GM23248 (cell line): Measurements from ENCODE around the gene CTSK. TPM values are rescaled to one million over a fixed set of nuclear protein-coding genes. Genes with fewer than 3 reads are reported as not detected.

ENCODE experiments used
- DNase-seq: peaks from one replicate; pipeline ENCODE4 v3.0.0-alpha.2; 2015
- H2AFZ ChIP-seq: fragments of 200-600 bp; sonication (generic); 2 replicates; pipeline ENCODE4 v1.6.1; 2016; ENCODE audit warnings: antibody characterized with exemption
- H3F3A ChIP-seq: fragments of 200-600 bp; sonication (generic); 2 replicates; pipeline ENCODE4 v1.6.1; 2016; ENCODE audit warnings: mild to moderate bottlenecking, antibody characterized with exemption, mixed run types; ENCODE audit not compliant: insufficient read depth
- H3K27ac ChIP-seq: fragments of 200-600 bp; sonication (generic); 2 replicates; pipeline ENCODE4 v1.5.1; 2016; ENCODE audit warnings: mild to moderate bottlenecking
- H3K27me3 ChIP-seq: fragments of 200-600 bp; sonication (generic); replicated peaks from 2 replicates; pipeline ENCODE4 v1.6.1; 2016; ENCODE audit warnings: mild to moderate bottlenecking; ENCODE audit not compliant: insufficient read depth
- H3K36me3 ChIP-seq: fragments of 200-600 bp; sonication (generic); 2 replicates; pipeline ENCODE4 v1.6.1; 2016; ENCODE audit warnings: low read depth, mild to moderate bottlenecking
- H3K4me1 ChIP-seq: fragments of 200-600 bp; sonication (generic); 2 replicates; pipeline ENCODE4 v1.6.1; 2016; ENCODE audit warnings: mild to moderate bottlenecking; ENCODE audit not compliant: insufficient read depth
- H3K4me2 ChIP-seq: fragments of 200-600 bp; sonication (generic); one replicate; pipeline ENCODE4 v1.6.1; 2016; ENCODE audit warnings: mild to moderate bottlenecking; ENCODE audit not compliant: unreplicated experiment
- H3K4me3 ChIP-seq: fragments of 200-600 bp; sonication (generic); 2 replicates; pipeline ENCODE4 v1.5.1; 2016; ENCODE audit warnings: mild to moderate bottlenecking
- H3K79me2 ChIP-seq: fragments of 200-600 bp; sonication (generic); 2 replicates; pipeline ENCODE4 v1.6.1; 2016; ENCODE audit warnings: mild to moderate bottlenecking; ENCODE audit not compliant: insufficient read depth
- H3K9ac ChIP-seq: fragments of 200-600 bp; sonication (generic); 2 replicates; pipeline ENCODE4 v1.6.1; 2016; ENCODE audit warnings: mild to moderate bottlenecking
- H3K9me2 ChIP-seq: fragments of 200-600 bp; sonication (generic); 2 replicates; pipeline ENCODE4 v1.6.1; 2016; ENCODE audit warnings: mixed run types, mild to moderate bottlenecking, moderate library complexity; ENCODE audit not compliant: insufficient read depth
- H3K9me3 ChIP-seq: fragments of 200-600 bp; sonication (generic); one replicate; pipeline ENCODE4 v1.6.1; 2017; ENCODE audit warnings: low read depth
- H4K20me1 ChIP-seq: fragments of 200-600 bp; sonication (generic); 2 replicates; pipeline ENCODE4 v1.6.0; 2016; ENCODE audit not compliant: insufficient read depth
- EZH2 ChIP-seq: fragments of 200-600 bp; sonication (generic); IDR thresholded peaks from 2 replicates; pipeline ENCODE4 v1.6.1; 2018; ENCODE audit warnings: antibody characterized with exemption, mild to moderate bottlenecking; ENCODE audit not compliant: insufficient read depth, poor library complexity, severe bottlenecking
- EZH2phosphoT487 ChIP-seq: fragments of 200-600 bp; sonication (generic); IDR thresholded peaks from 2 replicates; pipeline ENCODE4 v1.6.1; 2018; ENCODE audit warnings: antibody characterized with exemption, moderate library complexity, mild to moderate bottlenecking, low read depth; ENCODE audit not compliant: insufficient read depth
- WGBS, 2 experiments: methylation state at CpG; one replicate each; pipeline ENCODE4 v1.1.6; 2015 to 2017; ENCODE audit warnings: low lambda C conversion rate in 2 of 2, low coverage in 1 of 2; ENCODE audit errors: missing lambda C conversion rate in 2 of 2; 5-methylcytosine and 5-hydroxymethylcytosine counted together
- in situ Hi-C: fragments of 300-500 bp; cut with MboI; formaldehyde crosslinking; loops from 2 replicates; pipeline ENCODE4 v1.15.0; 2020
- polyA plus RNA-seq: library from polyadenylated mRNA; unstranded; fragments of >200 nt; fragmentation: Nextera tagmentation; extraction: Ambion mirVana; gene quantifications from 2 replicates; pipeline ENCODE4 v1.2.1, GENCODE V29; 2016
- small RNA-seq: library from RNA; depleted of rRNA; stranded (forward); fragments of <200 nt; gene quantifications from one replicate; pipeline ENCODE3, GENCODE V24; 2014; ENCODE audit warnings: low read depth, low replicate concordance
- total RNA-seq: library from RNA; depleted of rRNA; stranded (reverse); fragments of >200 nt; shearing (Covaris generic); gene quantifications from 2 replicates; pipeline ENCODE4 v1.2.3, GENCODE V29; 2014; rRNA removed

The CTSK gene
- total and polyA plus RNA-seq, 2 experiments from 2014 or later: 81.4 to 90.9 TPM

DNA sequence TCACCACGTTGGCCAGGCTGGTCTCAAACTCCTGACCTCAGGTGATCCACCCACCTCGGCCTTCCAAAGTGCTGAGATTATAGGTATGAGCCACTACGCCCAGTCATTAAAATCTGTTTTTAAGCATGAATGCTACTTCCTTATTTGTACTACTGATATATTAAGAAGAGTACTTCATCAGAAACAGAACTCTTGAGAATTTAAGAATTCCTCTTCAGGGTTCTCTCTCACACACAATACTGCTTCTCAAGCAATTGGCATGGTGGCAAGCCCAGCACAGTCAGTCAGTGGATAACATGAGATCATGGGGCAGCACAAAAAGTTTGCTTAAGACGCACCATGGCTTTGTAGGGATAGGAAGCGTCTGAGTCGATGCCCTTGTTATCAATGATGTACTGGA lies 56.6 kb downstream of the CTSK start:
- Histone ChIP-seq H3K9me3 (no peaks in the 10 kb centered on the region), H4K20me1 (no peaks in the 10 kb centered on the region), H3K4me1 (no peaks in the 10 kb centered on the region), H3K36me3 (no peaks in the 10 kb centered on the region), H3K4me3 (no peak overlapping the region), H3K9ac (no peak overlapping the region), H3F3A (no peaks in the 10 kb centered on the region), H3K27ac (no peak overlapping the region), H3K4me2 (no peak overlapping the region), H3K27me3 (no peaks in the 10 kb centered on the region), H3K9me2 (no peaks in the 10 kb centered on the region), H2AFZ (no peak overlapping the region), H3K79me2 (no peaks in the 10 kb centered on the region)
- no peak for TF ChIP-seq EZH2
- TF ChIP-seq EZH2phosphoT487: no peak
- DNase-seq: no peak
- 84% methylated on average over 6 of the region's 6 CpGs for WGBS, 2 experiments
- in situ Hi-C loops: no loop called here

DNA sequence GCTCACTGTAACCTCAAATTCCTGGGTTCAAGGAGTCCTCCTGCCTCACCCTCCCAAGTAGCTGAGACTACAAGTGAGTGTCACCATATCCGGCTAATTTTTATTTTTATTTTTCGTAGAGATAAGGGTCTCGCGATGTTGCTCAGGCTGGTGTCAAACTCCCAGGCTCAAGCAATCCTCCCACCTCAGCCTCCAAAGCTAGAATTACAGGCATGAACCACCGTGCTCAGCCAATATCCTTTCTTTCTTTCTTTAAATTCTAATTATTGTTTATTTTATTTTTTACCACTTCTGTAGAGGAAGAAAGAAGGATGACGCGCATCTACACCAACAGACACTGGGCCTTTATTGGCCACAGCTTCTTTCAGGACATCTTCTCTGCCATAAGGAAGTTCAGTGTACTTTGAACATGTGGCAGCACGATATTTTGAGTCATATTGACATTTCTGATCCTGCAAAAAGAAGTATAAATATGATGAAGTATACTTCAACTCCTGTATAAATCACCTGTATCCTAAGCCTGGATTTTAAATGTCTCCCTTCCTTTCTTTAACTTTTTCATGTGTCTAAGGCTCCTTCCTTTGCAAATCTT lies 58.2 kb downstream of the CTSK start:
- H3K9me3 ChIP-seq: no peaks in the 10 kb centered on the region
- no peaks in the 10 kb centered on the region for H3K79me2 ChIP-seq
- H3K4me3 ChIP-seq: no peak overlapping the region
- H3K27me3 ChIP-seq: no peaks in the 10 kb centered on the region
- in situ Hi-C loops: no loop called here
- no peak for TF ChIP-seq EZH2phosphoT487
- no peak for TF ChIP-seq EZH2
- 88 to 95% methylated on average over 8 of the region's 8 CpGs for WGBS, 2 experiments
- H3K9me2 ChIP-seq: no peaks in the 10 kb centered on the region
- H3K9ac ChIP-seq: no peak overlapping the region
- H4K20me1 ChIP-seq: no peaks in the 10 kb centered on the region
- H3F3A ChIP-seq: no peaks in the 10 kb centered on the region
- H3K27ac ChIP-seq: no peak overlapping the region
- no peak for DNase-seq
- no peaks in the 10 kb centered on the region for H3K4me1 ChIP-seq
- no peak overlapping the region for H2AFZ ChIP-seq
- H3K4me2 ChIP-seq: no peak overlapping the region
- no peaks in the 10 kb centered on the region for H3K36me3 ChIP-seq

DNA sequence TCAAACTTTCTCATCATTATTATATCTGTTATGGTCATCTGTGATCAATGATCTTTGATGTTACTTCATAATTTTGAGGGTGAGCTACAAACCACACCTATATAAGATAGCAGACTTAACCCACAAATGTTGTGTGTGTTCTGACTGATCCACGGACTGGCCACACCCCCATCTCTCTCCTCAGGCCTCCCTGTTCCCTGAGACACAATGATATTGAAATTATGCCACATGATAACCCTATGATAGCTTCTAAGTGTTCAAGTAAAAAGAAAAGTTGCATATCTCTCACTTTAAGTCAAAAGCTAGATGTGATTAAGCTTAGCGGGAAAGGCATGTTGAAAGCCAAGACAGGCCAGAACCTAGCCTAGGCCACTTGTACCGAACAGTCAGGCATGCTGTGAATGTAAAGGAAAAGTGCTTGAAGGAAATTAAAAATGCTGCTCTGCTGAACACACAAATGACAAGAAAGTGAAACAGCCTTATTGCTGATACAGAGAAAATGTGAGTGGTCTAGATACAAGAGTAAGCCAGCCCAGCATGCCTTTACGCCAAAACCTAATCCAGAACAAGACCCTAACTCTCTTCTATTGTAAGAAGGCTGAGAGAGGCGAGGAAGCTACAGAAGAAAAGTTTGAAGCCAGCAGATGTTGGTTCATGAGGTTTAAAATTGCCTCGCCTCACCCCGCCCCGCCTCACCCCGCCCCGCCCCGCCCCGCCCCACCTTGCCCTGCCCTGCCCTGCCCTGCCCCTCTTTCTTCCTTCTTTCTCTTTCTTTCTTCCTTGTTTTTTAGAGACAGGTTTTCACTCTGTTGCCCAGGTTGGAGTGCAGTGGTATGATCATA lies 59.0 kb downstream of the CTSK start:
- Histone ChIP-seq H3F3A (no peaks in the 10 kb centered on the region), H4K20me1 (no peaks in the 10 kb centered on the region), H3K4me3 (no peak overlapping the region), H3K9me2 (no peaks in the 10 kb centered on the region), H3K79me2 (no peaks in the 10 kb centered on the region), H3K4me2 (no peak overlapping the region), H3K9ac (no peak overlapping the region), H3K27ac (no peak overlapping the region), H3K27me3 (no peaks in the 10 kb centered on the region), H3K36me3 (no peaks in the 10 kb centered on the region), H3K4me1 (no peaks in the 10 kb centered on the region), H3K9me3 (no peaks in the 10 kb centered on the region), H2AFZ (no peak overlapping the region)
- WGBS, 2 experiments: 86 to 92% methylated on average over 5 to 12 of the region's 12 CpGs
- TF ChIP-seq EZH2 (no peak), EZH2phosphoT487 (no peak)
- in situ Hi-C loops: no loop called here
- no peak for DNase-seq

Small RNA genes lying within 50 kb of the gene (small RNA-seq; reads per million reads assigned to genes)
- gene RNU6-1309P: not detected

Other genes with a start within 250 kb of the CTSK start
- 307 and 310 TPM in 2 replicates for gene MCL1, start 228.7 kb downstream of the CTSK start, total RNA-seq
- 79.0 and 84.7 TPM in 2 replicates for gene MCL1, start 228.7 kb downstream of the CTSK start, polyA plus RNA-seq
- gene ENSA, start 178.6 kb downstream of the CTSK start, total RNA-seq: 47.4 and 54.3 TPM in 2 replicates
- 44.4 and 51.1 TPM in 2 replicates for gene ENSA, start 178.6 kb downstream of the CTSK start, polyA plus RNA-seq
- gene GOLPH3L, start 111.1 kb downstream of the CTSK start, total RNA-seq: 8.6 and 8.8 TPM in 2 replicates
- 23.2 and 23.9 TPM in 2 replicates for gene GOLPH3L, start 111.1 kb downstream of the CTSK start, polyA plus RNA-seq
- gene HORMAD1, start 87.4 kb downstream of the CTSK start, total RNA-seq: not detected in 2 replicates
- gene HORMAD1, start 87.4 kb downstream of the CTSK start, polyA plus RNA-seq: not detected in 2 replicates
- gene CTSS, start 42.5 kb downstream of the CTSK start, total RNA-seq: 0.38 and 2.5 TPM in 2 replicates
- 0.23 and 1.0 TPM in 2 replicates for gene CTSS, start 42.5 kb downstream of the CTSK start, polyA plus RNA-seq
- gene ARNT, start 68.3 kb upstream of the CTSK start, total RNA-seq: 31.0 and 34.7 TPM in 2 replicates
- gene ARNT, start 68.3 kb upstream of the CTSK start, polyA plus RNA-seq: 30.9 and 32.8 TPM in 2 replicates
- not detected in 2 replicates for gene CTXND2, start 78.9 kb upstream of the CTSK start, total RNA-seq
- gene CTXND2, start 78.9 kb upstream of the CTSK start, polyA plus RNA-seq: not detected in 2 replicates
- gene SETDB1, start 118.1 kb upstream of the CTSK start, total RNA-seq: 21.4 and 30.2 TPM in 2 replicates
- 9.7 and 10.2 TPM in 2 replicates for gene SETDB1, start 118.1 kb upstream of the CTSK start, polyA plus RNA-seq
- 124 and 148 TPM in 2 replicates for gene CERS2, start 166.6 kb upstream of the CTSK start, total RNA-seq
- 201 and 202 TPM in 2 replicates for gene CERS2, start 166.6 kb upstream of the CTSK start, polyA plus RNA-seq
- not detected in 2 replicates for gene ANXA9, start 174.0 kb upstream of the CTSK start, total RNA-seq
- 0.16 and 0.26 TPM in 2 replicates for gene ANXA9, start 174.0 kb upstream of the CTSK start, polyA plus RNA-seq
- gene MINDY1, start 198.6 kb upstream of the CTSK start, total RNA-seq: 7.7 and 9.1 TPM in 2 replicates
- gene MINDY1, start 198.6 kb upstream of the CTSK start, polyA plus RNA-seq: 4.6 and 6.1 TPM in 2 replicates
- gene PRUNE1, start 200.2 kb upstream of the CTSK start, total RNA-seq: 7.2 and 10.5 TPM in 2 replicates
- gene PRUNE1, start 200.2 kb upstream of the CTSK start, polyA plus RNA-seq: 9.0 and 10.8 TPM in 2 replicates
- not detected in 2 replicates for gene BNIPL, start 228.3 kb upstream of the CTSK start, total RNA-seq
- gene BNIPL, start 228.3 kb upstream of the CTSK start, polyA plus RNA-seq: 0.09 TPM in 1 of 2 replicates, not detected in the other
- 1.0 and 2.8 TPM in 2 replicates for gene C1orf56, start 239.5 kb upstream of the CTSK start, total RNA-seq
- gene C1orf56, start 239.5 kb upstream of the CTSK start, polyA plus RNA-seq: 15.8 and 17.7 TPM in 2 replicates